ENCODE results near the gene SNX27.

The SNX27 gene

DNA sequence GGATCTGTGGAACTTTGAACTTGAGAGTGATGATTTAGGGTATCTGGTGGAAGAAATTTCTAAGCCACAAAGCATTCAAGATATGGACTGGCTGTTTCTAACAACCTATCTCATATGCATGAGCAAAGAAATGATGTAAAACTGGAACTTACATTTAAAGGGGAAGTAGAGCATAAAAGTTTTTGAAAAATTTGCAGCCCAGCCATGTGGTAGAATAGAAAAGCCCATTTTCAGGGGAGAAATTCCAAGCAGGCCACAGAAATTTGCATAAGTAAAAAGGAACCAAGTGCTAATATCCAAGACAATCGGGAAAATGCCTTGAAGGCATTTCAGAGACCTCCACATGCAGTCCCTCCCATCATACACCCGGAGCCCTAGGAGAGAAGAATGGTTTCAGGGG, 125.2 kb downstream of the SNX27 start:
- TF ChIP-seq, protein P1, sequence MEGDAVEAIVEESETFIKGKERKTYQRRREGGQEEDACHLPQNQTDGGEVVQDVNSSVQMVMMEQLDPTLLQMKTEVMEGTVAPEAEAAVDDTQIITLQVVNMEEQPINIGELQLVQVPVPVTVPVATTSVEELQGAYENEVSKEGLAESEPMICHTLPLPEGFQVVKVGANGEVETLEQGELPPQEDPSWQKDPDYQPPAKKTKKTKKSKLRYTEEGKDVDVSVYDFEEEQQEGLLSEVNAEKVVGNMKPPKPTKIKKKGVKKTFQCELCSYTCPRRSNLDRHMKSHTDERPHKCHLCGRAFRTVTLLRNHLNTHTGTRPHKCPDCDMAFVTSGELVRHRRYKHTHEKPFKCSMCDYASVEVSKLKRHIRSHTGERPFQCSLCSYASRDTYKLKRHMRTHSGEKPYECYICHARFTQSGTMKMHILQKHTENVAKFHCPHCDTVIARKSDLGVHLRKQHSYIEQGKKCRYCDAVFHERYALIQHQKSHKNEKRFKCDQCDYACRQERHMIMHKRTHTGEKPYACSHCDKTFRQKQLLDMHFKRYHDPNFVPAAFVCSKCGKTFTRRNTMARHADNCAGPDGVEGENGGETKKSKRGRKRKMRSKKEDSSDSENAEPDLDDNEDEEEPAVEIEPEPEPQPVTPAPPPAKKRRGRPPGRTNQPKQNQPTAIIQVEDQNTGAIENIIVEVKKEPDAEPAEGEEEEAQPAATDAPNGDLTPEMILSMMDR (IDR thresholded peaks at IDR 0.05; ENCODE audit: low read depth, low read length) = no peak

DNA sequence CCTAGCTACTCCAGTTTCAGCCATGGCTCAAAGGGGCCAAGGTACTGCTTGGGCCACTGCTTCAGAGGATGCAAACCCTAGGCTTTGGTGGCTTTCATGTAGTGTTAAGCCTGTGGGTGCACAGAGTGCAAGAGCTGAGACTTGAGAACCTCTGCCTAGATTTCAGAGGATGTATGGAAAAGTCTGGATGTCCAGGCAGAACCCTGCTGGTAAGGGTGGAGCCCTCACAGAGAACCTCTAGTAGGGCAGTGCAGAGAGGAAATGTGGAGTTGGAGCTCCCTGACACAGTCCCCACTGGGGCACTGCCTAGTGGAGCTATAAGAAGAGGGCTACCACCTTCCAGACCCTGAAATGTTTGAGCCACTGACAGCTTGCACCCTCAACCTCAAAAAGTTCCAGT, 125.6 kb downstream of the SNX27 start:
- TF ChIP-seq, protein P1 (IDR thresholded peaks at IDR 0.05; ENCODE audit: low read depth, low read length) = no peak
- DNase-seq (ENCODE audit: extremely low read depth, low read depth) = no peak

More for the DNA sequence above, 125.2 kb downstream of the SNX27 start:
- no peak for DNase-seq (ENCODE audit: extremely low read depth, low read depth)

DNA sequence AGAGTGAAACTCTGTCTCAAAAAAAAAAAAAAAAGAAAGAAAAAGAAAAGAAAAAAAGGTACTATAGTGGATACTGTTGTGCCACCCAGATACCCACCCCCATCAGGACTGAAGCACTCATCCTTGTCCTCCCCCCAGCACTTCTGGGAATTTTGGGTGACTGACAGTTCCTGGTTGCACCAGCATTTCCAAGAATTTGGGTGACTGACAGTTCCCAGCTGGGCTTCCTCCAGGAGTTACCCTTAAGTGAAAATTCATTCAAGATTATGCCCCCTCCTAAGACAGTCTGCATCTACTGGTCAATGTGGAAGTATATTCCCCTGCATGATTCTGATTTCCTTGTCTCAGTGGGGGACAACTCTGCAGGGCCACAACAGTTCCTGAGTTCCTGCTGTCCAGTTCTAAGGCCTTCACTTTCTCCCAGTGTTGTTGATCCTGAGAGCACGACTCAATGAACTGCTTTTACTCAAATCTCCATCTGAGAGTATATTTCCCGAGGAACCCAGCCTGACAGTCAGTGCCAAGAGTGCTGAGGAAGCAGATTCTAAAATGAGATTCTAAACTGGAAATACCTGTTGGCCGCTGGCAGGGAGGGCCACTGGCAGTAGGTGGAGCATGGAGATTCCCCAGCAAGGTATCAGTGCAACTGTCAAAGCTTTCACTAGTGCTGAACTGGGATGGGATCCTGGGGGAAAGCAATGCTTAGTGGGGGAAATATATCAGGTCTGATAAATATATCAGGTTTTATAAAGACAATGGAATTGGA, 127.9 kb downstream of the SNX27 start:
- no peak for DNase-seq (ENCODE audit: extremely low read depth, low read depth)
- TF ChIP-seq, protein P1 (IDR thresholded peaks at IDR 0.05; ENCODE audit: low read depth, low read length) = no peak

DNA sequence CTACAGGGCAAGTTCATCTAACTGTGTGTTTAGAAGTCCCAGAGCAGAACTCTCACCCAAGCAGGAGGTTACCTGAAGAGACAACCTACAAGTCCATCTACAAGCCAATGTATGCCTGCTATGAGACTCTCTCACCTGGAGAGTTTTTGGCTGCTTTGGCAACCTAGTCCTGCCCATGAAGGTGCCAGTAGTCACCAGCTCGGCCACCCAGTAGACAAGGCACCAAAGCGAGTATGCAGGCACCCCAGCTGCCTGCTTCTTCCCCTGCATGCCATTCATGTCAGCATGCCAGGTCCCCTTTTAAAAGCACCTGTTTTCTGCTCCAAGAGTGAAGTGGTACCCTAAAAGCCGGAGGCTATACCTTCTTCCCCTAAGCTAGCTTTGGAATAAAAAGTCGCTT, 129.7 kb downstream of the SNX27 start:
- TF ChIP-seq, protein P1 (IDR thresholded peaks at IDR 0.05; ENCODE audit: low read depth, low read length) = no peak
- DNase-seq (ENCODE audit: extremely low read depth, low read depth) = no peak
